Smooth muscle cell of the brain vasculature (primary cell): Measurements from ENCODE around the gene RBM24.
"Not testable (repeated sequence)": the region's sequence is repeated elsewhere in the genome, so short reads cannot be mapped to it uniquely, and the experiment has no call there.

ENCODE experiments used
- DNase-seq: peaks from one replicate; pipeline ENCODE4 v3.0.0-alpha.2; 2012; ENCODE audit warnings: low read depth, low spot score

The RBM24 gene

GRCh38 chr6:17291778-17292177 is 10.6 kb downstream of the RBM24 start:
- DNase-seq: no peak

- no peak for DNase-seq
These were observed 11.5 kb downstream of the RBM24 start for GRCh38 chr6:17292600-17293133.

GRCh38 chr6:17293395-17293794 is 12.2 kb downstream of the RBM24 start:
- DNase-seq: no peak

GRCh38 chr6:17297271-17298080 is 16.3 kb downstream of the RBM24 start:
- DNase-seq: no peak

GRCh38 chr6:17298257-17298656 is 17.1 kb downstream of the RBM24 start:
- no peak for DNase-seq

- DNase-seq: no peak
These were observed 18.1 kb downstream of the RBM24 start for GRCh38 chr6:17299222-17299621.

- DNase-seq: no peak
These were observed 18.6 kb downstream of the RBM24 start for GRCh38 chr6:17299750-17300149.

GRCh38 chr6:17300637-17301036 is 19.5 kb downstream of the RBM24 start:
- DNase-seq: no peak

GRCh38 chr6:17303444-17303843 is 22.3 kb downstream of the RBM24 start:
- DNase-seq: no peak

GRCh38 chr6:17305219-17306001 is 24.2 kb downstream of the RBM24 start:
- DNase-seq: no peak

- DNase-seq: no peak
These were observed 30.6 kb downstream of the RBM24 start for GRCh38 chr6:17311595-17312311.

- not testable (repeated sequence) for DNase-seq
These were observed 32.1 kb downstream of the RBM24 start for GRCh38 chr6:17313238-17313637.

GRCh38 chr6:17313971-17314370 is 32.8 kb downstream of the RBM24 start:
- DNase-seq: no peak

GRCh38 chr6:17315262-17315661 is 34.1 kb downstream of the RBM24 start:
- DNase-seq: no peak

- no peak for DNase-seq
These were observed 37.4 kb downstream of the RBM24 start for GRCh38 chr6:17318435-17319165.

- DNase-seq: not testable (repeated sequence)
These were observed 39.1 kb downstream of the RBM24 start for GRCh38 chr6:17320266-17320665.

GRCh38 chr6:17331238-17331637 is 50.1 kb downstream of the RBM24 start:
- no peak for DNase-seq

- DNase-seq: no peak
These were observed 53.1 kb downstream of the RBM24 start for GRCh38 chr6:17334265-17334664.

- DNase-seq: no peak
These were observed 55.3 kb downstream of the RBM24 start for GRCh38 chr6:17336425-17336824.

GRCh38 chr6:17339308-17339670 is 58.1 kb downstream of the RBM24 start:
- no peak for DNase-seq

GRCh38 chr6:17341117-17341805 is 60.1 kb downstream of the RBM24 start:
- no peak for DNase-seq
